Stomach (tissue), 9 donors: Measurements from ENCODE around the gene TEX2. TPM values are rescaled to one million over a fixed set of nuclear protein-coding genes. Genes with fewer than 3 reads are reported as not detected.

Source experiments
- DNase-seq, 2 donors: peaks; one replicate each; pipeline versions ENCODE4 v3.0.0 to v3.0.0-alpha.2; 2013 to 2019
- H3K27ac ChIP-seq, 5 donors: fragments of 200-600 bp in 4 of 5; sonication (generic) in 4 of 5; one replicate each; pipeline ENCODE4 v1.5.1; 2013 to 2019; ENCODE audit warnings: mild to moderate bottlenecking in 1 of 5, moderate library complexity in 1 of 5
- H3K27me3 ChIP-seq, 3 donors: fragments of 200-600 bp; sonication (generic); one replicate each; pipeline ENCODE4 v1.5.1; 2017 to 2019; ENCODE audit warnings: mixed run types in 1 of 3
- H3K36me3 ChIP-seq, 4 donors: fragments of 200-600 bp; sonication (generic); 1 replicate in 3 of 4; 2 replicates in 1 of 4; pipeline ENCODE4 v1.5.1; 2016 to 2019
- H3K4me1 ChIP-seq, 4 donors: fragments of 200-600 bp; sonication (generic); one replicate each; pipeline ENCODE4 v1.5.1; 2016 to 2019
- H3K4me3 ChIP-seq, 4 donors: fragments of 200-600 bp; sonication (generic) in 3 of 4; one replicate each; pipeline ENCODE4 v1.5.1; 2016 to 2019; ENCODE audit warnings: mild to moderate bottlenecking in 1 of 4
- H3K9me3 ChIP-seq, 4 donors: fragments of 200-600 bp; sonication (generic); one replicate each; pipeline ENCODE4 v1.5.1; 2016 to 2019
- EP300 ChIP-seq: sonication (generic); formaldehyde crosslinking; IDR thresholded peaks from one replicate; pipeline ENCODE4 v1.6.1; 2017; ENCODE audit warnings: antibody characterized with exemption
- POLR2A ChIP-seq, 4 donors: fragments of 450-650 bp; IDR thresholded peaks; one replicate each; pipeline ENCODE4 v1.6.1; 2016; ENCODE audit warnings: antibody characterized with exemption in 4 of 4, control low read depth in 2 of 4, mild to moderate bottlenecking in 1 of 4, moderate library complexity in 1 of 4
- POLR2AphosphoS5 ChIP-seq, 3 donors: sonication (generic); formaldehyde crosslinking; IDR thresholded peaks; one replicate each; pipeline ENCODE4 v1.6.1; 2016; ENCODE audit warnings: antibody characterized with exemption in 3 of 3
- WGBS, 5 donors: extraction: QIAGEN DNeasy Blood & Tissue Kit in 3 of 5; methylation state at CpG; one replicate each; pipeline versions ENCODE4 v1.1.5 to v1.1.7; 2013 to 2018; 5-methylcytosine and 5-hydroxymethylcytosine counted together
- intact Hi-C: fragments of 100-400 bp; cut with DNase I; formaldehyde crosslinking; loops from one replicate; pipeline ENCODE4 v1.15.1; 2023; ENCODE audit warnings: low total_unique reads
- polyA plus RNA-seq, 3 donors: library from polyadenylated mRNA; stranded (reverse); fragments of 200-250 nt; gene quantifications; one replicate each; pipeline ENCODE4 v1.2.3, GENCODE V29; 2013
- total RNA-seq, 5 donors: library from RNA; depleted of rRNA; stranded (reverse); fragments of >200 nt; gene quantifications; one replicate each; pipeline versions ENCODE4 v1.1.0 to v1.2.3, GENCODE V29; 2014 to 2016
- TF ChIP-seq, protein P1 (sequence below), 7 experiments: fragments of 450-650 bp in 4 of 7; fragments of 200-600 bp in 3 of 7; sonication (generic) in 3 of 7; IDR thresholded peaks; one replicate each; pipeline ENCODE4 v1.5.1; 2016 to 2019; ENCODE audit warnings: antibody characterized with exemption in 7 of 7, control low read depth in 2 of 7, mild to moderate bottlenecking in 1 of 7
- donor health status: healthy with polysubstance abuse.
- donor health status: Bipolar disorder and iron deficiency.
- donor health status: healthy.

TEX2 gene
- total and polyA plus RNA-seq, 8 donors = 5.8 to 50.6 (median 26.1) TPM

DNA sequence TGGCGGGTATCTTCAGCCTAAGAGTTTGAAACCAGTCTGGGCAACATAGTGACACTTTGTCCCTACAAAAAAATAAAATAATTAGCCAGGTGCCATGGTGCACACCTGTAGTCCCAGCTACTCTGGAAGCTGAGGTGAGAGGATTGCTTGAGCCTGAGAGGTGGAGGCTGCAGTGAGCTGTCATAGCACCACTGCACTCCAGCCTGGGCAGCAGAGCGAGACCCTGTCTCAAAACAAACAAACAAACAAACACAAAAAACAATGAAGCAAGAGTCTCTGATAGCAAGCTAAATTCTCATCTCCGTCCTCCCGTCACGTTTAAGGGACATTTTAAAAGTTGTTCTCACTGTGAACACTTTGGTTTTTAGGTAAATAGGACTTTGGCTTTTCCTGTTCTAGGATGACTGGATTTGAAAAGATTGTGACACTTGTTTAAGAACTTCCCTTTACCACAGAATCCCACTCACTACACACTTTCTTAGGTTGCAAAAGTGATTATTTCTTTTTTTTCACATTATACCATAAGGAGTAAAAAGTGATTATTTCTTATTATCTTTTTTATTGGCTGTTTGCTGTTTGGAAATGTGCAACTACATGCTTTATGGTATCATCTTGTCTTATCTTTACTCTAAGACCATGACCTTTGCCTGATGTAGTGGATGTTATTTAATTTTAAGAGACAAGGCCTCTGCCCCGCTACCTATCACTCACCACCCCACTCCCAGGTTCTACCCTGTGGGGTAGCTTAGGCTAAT, 128.7 kb downstream of the TEX2 start:
- Histone ChIP-seq H3K27ac (no peak overlapping the region), H3K36me3 (no peaks in the 10 kb centered on the region), H3K9me3 (no peaks in the 10 kb centered on the region), H3K4me1 (peaks cover 6 to 23% (median 12%) of the 10 kb centered on the region in 4 donors), H3K4me3 (no peak overlapping the region), H3K27me3 (no peaks in the 10 kb centered on the region)
- no peak for DNase-seq
- intact Hi-C loops = loop anchor here (5.0 to 10.0 kb wide), 3 partner anchors 80 to 220 kb away; partner anchors contain the start of genes CSHL1 and GH1
- 73 to 87% (median 77%) methylated on average over 6 of the region's 6 CpGs for WGBS, 5 donors
- TF ChIP-seq, protein P1, sequence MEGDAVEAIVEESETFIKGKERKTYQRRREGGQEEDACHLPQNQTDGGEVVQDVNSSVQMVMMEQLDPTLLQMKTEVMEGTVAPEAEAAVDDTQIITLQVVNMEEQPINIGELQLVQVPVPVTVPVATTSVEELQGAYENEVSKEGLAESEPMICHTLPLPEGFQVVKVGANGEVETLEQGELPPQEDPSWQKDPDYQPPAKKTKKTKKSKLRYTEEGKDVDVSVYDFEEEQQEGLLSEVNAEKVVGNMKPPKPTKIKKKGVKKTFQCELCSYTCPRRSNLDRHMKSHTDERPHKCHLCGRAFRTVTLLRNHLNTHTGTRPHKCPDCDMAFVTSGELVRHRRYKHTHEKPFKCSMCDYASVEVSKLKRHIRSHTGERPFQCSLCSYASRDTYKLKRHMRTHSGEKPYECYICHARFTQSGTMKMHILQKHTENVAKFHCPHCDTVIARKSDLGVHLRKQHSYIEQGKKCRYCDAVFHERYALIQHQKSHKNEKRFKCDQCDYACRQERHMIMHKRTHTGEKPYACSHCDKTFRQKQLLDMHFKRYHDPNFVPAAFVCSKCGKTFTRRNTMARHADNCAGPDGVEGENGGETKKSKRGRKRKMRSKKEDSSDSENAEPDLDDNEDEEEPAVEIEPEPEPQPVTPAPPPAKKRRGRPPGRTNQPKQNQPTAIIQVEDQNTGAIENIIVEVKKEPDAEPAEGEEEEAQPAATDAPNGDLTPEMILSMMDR (IDR thresholded peaks at IDR 0.05) = no peak
- TF ChIP-seq EP300 = no peak
- no peak for TF ChIP-seq POLR2AphosphoS5 (IDR thresholded peaks at IDR 0.05)
- no peak for TF ChIP-seq POLR2A (IDR thresholded peaks at IDR 0.05)

DNA sequence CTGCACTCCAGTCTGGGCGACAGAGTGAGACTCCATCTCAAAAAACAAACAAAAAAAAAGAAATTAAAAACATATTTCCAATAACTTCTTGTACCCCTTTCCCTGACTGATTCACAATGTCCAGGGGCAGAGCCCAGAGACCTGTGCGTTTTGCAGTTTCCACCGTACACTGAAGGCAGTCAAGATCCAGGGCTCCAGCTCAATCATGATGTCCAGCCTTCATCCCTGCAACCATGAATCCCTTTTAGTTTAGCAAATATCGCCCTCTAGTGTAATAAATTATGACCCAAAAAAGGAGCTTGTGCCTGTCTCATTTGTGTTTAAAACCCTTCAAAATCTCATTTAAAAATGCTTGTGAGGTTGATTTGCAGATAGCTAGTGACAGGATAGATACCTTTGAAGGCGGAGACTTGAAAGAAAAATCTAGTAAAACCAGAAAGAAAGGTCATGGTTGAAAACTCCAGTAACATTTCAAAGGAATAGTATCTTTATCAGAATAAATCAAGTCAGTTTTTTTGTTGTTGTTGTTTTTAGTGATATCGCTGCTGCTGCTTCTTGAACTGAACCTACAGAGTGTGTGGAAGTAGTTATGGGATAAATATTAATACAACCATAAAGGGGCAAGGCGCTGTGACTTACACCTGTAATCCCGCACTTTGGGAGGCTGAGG, 129.4 kb downstream of the TEX2 start:
- no peaks in the 10 kb centered on the region for H3K36me3 ChIP-seq
- WGBS, 5 donors = 40 to 44% (median 42%) methylated on average over 8 of the region's 8 CpGs
- no peaks in the 10 kb centered on the region for H3K27me3 ChIP-seq
- TF ChIP-seq EP300 = no peak
- TF ChIP-seq, protein P1 (IDR thresholded peaks at IDR 0.05) = peak in 5 of 7 experiments; percentile 48 to 86 (median 71)
- TF ChIP-seq POLR2AphosphoS5 (IDR thresholded peaks at IDR 0.05) = peak in 2 of 3 donors; percentile 32 to 56
- no peak for TF ChIP-seq POLR2A (IDR thresholded peaks at IDR 0.05)
- H3K4me1 ChIP-seq = peaks cover 6 to 29% (median 16%) of the 10 kb centered on the region in 4 donors
- intact Hi-C loops = loop anchor here (5.0 to 10.0 kb wide), 3 partner anchors 79 to 219 kb away; partner anchors contain the start of genes CSHL1 and GH1
- no peaks in the 10 kb centered on the region for H3K9me3 ChIP-seq
- no peak overlapping the region for H3K4me3 ChIP-seq
- DNase-seq = peak in 1 of 2 donors; percentile 86
- H3K27ac ChIP-seq = no peak overlapping the region

DNA sequence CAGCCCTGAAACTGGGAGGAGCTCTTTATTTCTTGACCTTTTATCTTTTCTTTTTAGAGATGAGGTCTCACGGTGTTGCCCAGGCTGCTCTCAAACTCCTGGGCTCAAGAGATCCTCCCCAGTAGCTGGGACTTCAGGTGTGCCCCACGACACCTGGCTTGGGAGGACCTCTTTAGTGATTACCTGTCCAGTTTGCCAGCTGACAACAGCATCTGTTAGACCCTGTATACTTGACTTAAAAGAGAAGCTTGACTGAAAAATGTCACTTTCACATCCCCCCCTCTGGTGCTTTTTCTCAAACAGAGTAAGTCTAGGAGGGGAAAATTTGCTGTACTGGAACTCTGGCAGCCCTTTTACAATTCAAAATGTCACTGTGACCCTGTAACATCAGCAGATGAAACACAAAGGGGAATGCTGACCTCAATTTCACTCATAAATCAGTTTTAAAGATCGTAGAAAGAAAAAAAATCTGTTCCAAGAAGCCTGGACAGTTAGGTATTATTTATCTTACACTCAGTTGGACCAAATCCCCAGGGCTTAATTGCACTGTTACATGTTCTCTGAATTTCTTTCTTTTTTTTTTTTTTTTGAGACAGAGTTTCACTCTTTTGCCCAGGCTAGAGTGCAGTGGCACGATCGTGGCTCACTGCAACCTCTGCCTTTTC, 131.3 kb downstream of the TEX2 start:
- H3K4me3 ChIP-seq = no peak overlapping the region
- no peaks in the 10 kb centered on the region for H3K27me3 ChIP-seq
- peaks cover 14 to 48% (median 31%) of the 10 kb centered on the region in 4 donors for H3K4me1 ChIP-seq
- 69 to 84% (median 75%) methylated on average over 5 of the region's 5 CpGs for WGBS, 5 donors
- DNase-seq = no peak
- H3K9me3 ChIP-seq = no peaks in the 10 kb centered on the region
- TF ChIP-seq, protein P1 (IDR thresholded peaks at IDR 0.05) = no peak
- no peak for TF ChIP-seq POLR2AphosphoS5 (IDR thresholded peaks at IDR 0.05)
- no peak for TF ChIP-seq EP300
- TF ChIP-seq POLR2A (IDR thresholded peaks at IDR 0.05) = no peak
- H3K36me3 ChIP-seq = no peaks in the 10 kb centered on the region
- peak overlapping the region in 4 of 5 donors; percentile 1 to 99 (median 96) for H3K27ac ChIP-seq
- intact Hi-C loops = loop anchor here (5.0 to 10.0 kb wide), 3 partner anchors 77 to 217 kb away; partner anchors contain the start of genes CSHL1 and GH1

DNA sequence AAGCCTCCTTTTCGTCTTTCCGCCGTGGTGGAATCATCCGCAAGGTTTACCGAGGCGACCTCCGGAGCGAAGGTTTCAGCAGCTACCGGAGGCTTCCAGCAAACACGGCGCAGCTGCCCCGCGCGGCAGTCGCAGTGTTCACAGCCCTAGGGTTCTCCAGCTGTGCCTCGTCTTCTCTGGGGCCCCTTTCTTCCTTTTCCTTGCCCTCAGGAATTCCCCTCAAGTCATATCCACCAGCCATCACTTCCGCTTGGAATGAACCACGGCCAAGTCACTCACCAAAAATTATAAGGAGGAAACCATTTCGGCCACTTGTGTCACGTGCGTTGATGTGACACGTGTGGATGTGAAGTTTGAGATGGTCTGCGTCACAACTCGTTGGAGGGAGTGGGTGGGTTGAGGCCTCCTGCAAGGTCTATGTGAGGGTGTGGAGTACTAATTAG, 132.5 kb downstream of the TEX2 start:
- DNase-seq = no peak
- H3K27me3 ChIP-seq = no peaks in the 10 kb centered on the region
- 18 to 26% (median 24%) methylated on average over 21 to 24 of the region's 24 CpGs for WGBS, 5 donors
- intact Hi-C loops = loop anchor here (5.0 to 10.0 kb wide), 3 partner anchors 76 to 216 kb away; partner anchors contain the start of genes CSHL1 and GH1
- peak overlapping the region; percentile 91 to 99 (median 95) for H3K27ac ChIP-seq
- H3K9me3 ChIP-seq = no peaks in the 10 kb centered on the region
- peak overlapping the region; percentile 66 to 93 (median 73) for H3K4me3 ChIP-seq
- TF ChIP-seq, protein P1 (IDR thresholded peaks at IDR 0.05) = no peak
- TF ChIP-seq POLR2AphosphoS5 (IDR thresholded peaks at IDR 0.05) = peak in 1 of 3 donors; percentile 2
- no peak for TF ChIP-seq EP300
- peak in 1 of 4 donors; percentile 3 for TF ChIP-seq POLR2A (IDR thresholded peaks at IDR 0.05)
- no peaks in the 10 kb centered on the region for H3K36me3 ChIP-seq
- peaks cover 14 to 60% (median 39%) of the 10 kb centered on the region in 4 donors for H3K4me1 ChIP-seq
